OCI-LY3 (cell line): ENCODE results near the gene AGFG1.

Experiments used
- H2AFZ ChIP-seq: fragments of 200-600, 300-600 bp; shearing (Covaris generic); 2 replicates; pipeline ENCODE4 v1.6.0; 2014; ENCODE audit warnings: antibody characterized with exemption, low read depth, low read length
- H3K27ac ChIP-seq: fragments of 200-600, 300-600 bp; sonication (generic); 2 replicates; pipeline ENCODE4 v1.5.1; 2014; ENCODE audit warnings: mild to moderate bottlenecking, low read length, moderate library complexity, mixed read lengths
- H3K27me3 ChIP-seq: fragments of 200-600, 300-600 bp; sonication (generic); 2 replicates; pipeline ENCODE4 v1.6.1; 2014; ENCODE audit warnings: low read depth, low read length, mixed read lengths
- H3K36me3 ChIP-seq: fragments of 200-600, 300-600 bp; sonication (generic); replicated peaks from 2 replicates; pipeline ENCODE3; 2014; ENCODE audit warnings: low read depth, low read length, mixed read lengths
- H3K4me1 ChIP-seq: fragments of 300-600, 200-600 bp; sonication (generic); 2 replicates; pipeline ENCODE4 v1.6.1; 2014; ENCODE audit warnings: low read length, mixed read lengths
- H3K4me2 ChIP-seq: fragments of 200-600, 300-600 bp; sonication (generic); 2 replicates; pipeline ENCODE4 v1.6.1; 2014; ENCODE audit warnings: low read length, mixed read lengths
- H3K4me3 ChIP-seq: fragments of 300-600, 200-600 bp; sonication (generic); 2 replicates; pipeline ENCODE4 v1.5.1; 2014; ENCODE audit warnings: antibody characterized with exemption, mild to moderate bottlenecking, low read length, moderate library complexity
- H3K79me2 ChIP-seq: fragments of 300-600, 200-600 bp; shearing (Covaris generic); 2 replicates; pipeline ENCODE4 v1.6.1; 2014; ENCODE audit warnings: mild to moderate bottlenecking, low read length, mixed read lengths
- H3K9ac ChIP-seq: fragments of 300-600, 200-600 bp; shearing (Covaris generic); 2 replicates; pipeline ENCODE4 v1.6.0; 2014; ENCODE audit warnings: mild to moderate bottlenecking, low read length, moderate library complexity
- H3K9me3 ChIP-seq: fragments of 200-600, 300-600 bp; shearing (Covaris generic); 2 replicates; pipeline ENCODE4 v1.6.1; 2014; ENCODE audit warnings: low read length, mixed read lengths; ENCODE audit not compliant: insufficient read depth
- H4K20me1 ChIP-seq: fragments of 200-600, 300-600 bp; sonication (generic); 2 replicates; pipeline ENCODE4 v1.6.1; 2016; ENCODE audit warnings: low read length, mixed read lengths; ENCODE audit not compliant: insufficient read depth
- CTCF ChIP-seq: fragments of 200-600, 300-600 bp; sonication (generic); IDR thresholded peaks from 2 replicates; pipeline ENCODE4 v1.5.1; 2014; ENCODE audit warnings: antibody characterized with exemption, low read length, low read depth
- EZH2phosphoT487 ChIP-seq: fragments of 200-600 bp; shearing (Covaris generic); IDR thresholded peaks from 2 replicates; pipeline ENCODE4 v1.6.1; 2018; ENCODE audit warnings: antibody characterized with exemption, mixed run types, low read depth

Gene AGFG1

GRCh38 chr2:227551836-227552235 is 79.9 kb downstream of the AGFG1 start:
- TF ChIP-seq CTCF (no peak), EZH2phosphoT487 (no peak)
- Histone ChIP-seq H3K27ac (no peak overlapping the region), H4K20me1 (no peaks in the 10 kb centered on the region), H3K4me3 (no peak overlapping the region), H3K4me2 (no peak overlapping the region), H3K4me1 (no peaks in the 10 kb centered on the region), H3K36me3 (peaks cover 4% of the 10 kb centered on the region), H2AFZ (no peak overlapping the region), H3K9ac (no peak overlapping the region), H3K27me3 (no peaks in the 10 kb centered on the region), H3K79me2 (no peaks in the 10 kb centered on the region), H3K9me3 (no peaks in the 10 kb centered on the region)

- H3K27me3 ChIP-seq = no peaks in the 10 kb centered on the region
- H3K9me3 ChIP-seq = no peaks in the 10 kb centered on the region
- no peak overlapping the region for H3K27ac ChIP-seq
- H3K79me2 ChIP-seq = no peaks in the 10 kb centered on the region
- H3K4me1 ChIP-seq = no peaks in the 10 kb centered on the region
- no peak overlapping the region for H3K4me2 ChIP-seq
- no peaks in the 10 kb centered on the region for H3K36me3 ChIP-seq
- no peaks in the 10 kb centered on the region for H4K20me1 ChIP-seq
- TF ChIP-seq CTCF = no peak
- no peak for TF ChIP-seq EZH2phosphoT487
- H3K4me3 ChIP-seq = no peak overlapping the region
- no peak overlapping the region for H3K9ac ChIP-seq
- H2AFZ ChIP-seq = no peak overlapping the region
Observed at GRCh38 chr2:227562581-227562980, 90.6 kb downstream of the AGFG1 start.

- Histone ChIP-seq H3K27me3 (no peaks in the 10 kb centered on the region), H2AFZ (no peak overlapping the region), H3K9ac (no peak overlapping the region), H3K36me3 (no peaks in the 10 kb centered on the region), H3K4me2 (no peak overlapping the region), H3K27ac (no peak overlapping the region), H3K9me3 (no peaks in the 10 kb centered on the region), H3K4me1 (no peaks in the 10 kb centered on the region), H4K20me1 (no peaks in the 10 kb centered on the region), H3K79me2 (no peaks in the 10 kb centered on the region), H3K4me3 (no peak overlapping the region)
- TF ChIP-seq EZH2phosphoT487 (no peak), CTCF (no peak)
Observed at GRCh38 chr2:227565080-227565479, 93.1 kb downstream of the AGFG1 start.

- no peaks in the 10 kb centered on the region for H4K20me1 ChIP-seq
- no peak overlapping the region for H3K27ac ChIP-seq
- no peaks in the 10 kb centered on the region for H3K27me3 ChIP-seq
- no peaks in the 10 kb centered on the region for H3K4me1 ChIP-seq
- H3K9me3 ChIP-seq = no peaks in the 10 kb centered on the region
- no peak overlapping the region for H2AFZ ChIP-seq
- H3K9ac ChIP-seq = no peak overlapping the region
- no peaks in the 10 kb centered on the region for H3K79me2 ChIP-seq
- TF ChIP-seq EZH2phosphoT487 (no peak), CTCF (no peak)
- no peak overlapping the region for H3K4me2 ChIP-seq
- H3K4me3 ChIP-seq = no peak overlapping the region
- H3K36me3 ChIP-seq = no peaks in the 10 kb centered on the region
Observed at GRCh38 chr2:227566012-227566411, 94.1 kb downstream of the AGFG1 start.
